ENCODE results near the gene DLG4.

DNA sequence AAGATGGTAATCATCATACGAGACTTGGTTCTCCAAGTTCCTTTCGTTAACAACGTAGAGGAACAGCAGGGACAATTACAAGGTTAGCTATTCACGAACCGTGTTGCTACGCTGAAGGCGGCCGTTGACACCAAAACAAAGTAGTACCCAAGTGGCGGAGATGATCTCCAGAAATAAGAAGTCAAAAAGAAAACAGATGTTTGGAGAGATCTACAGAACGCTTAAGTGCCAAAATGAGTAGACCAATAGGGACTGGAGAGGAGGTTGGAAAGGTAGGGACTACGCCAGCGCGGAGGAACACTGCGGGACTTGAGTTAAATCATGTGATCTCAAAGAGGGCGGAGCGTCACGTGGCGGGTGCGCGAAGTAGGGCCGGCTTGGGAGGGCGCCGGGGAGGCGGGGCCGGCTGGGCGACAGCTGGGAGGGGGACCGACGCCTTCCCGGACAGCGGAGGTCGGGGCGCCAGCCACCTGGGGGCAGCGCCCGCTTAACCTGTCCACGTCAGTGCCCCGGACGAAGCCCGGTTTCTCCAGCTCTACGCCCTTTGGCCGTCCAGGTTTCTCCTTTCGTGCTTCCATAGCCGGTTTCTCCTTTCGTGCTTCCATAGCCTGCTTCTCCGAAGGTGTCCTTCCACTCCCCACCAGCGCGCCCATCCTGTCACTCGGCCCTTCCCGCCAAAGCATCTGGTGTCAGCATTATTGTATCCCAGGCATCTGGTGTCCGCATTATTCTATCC lies 23.2 kb upstream of the DLG4 start:
- TF ChIP-seq, protein P1, sequence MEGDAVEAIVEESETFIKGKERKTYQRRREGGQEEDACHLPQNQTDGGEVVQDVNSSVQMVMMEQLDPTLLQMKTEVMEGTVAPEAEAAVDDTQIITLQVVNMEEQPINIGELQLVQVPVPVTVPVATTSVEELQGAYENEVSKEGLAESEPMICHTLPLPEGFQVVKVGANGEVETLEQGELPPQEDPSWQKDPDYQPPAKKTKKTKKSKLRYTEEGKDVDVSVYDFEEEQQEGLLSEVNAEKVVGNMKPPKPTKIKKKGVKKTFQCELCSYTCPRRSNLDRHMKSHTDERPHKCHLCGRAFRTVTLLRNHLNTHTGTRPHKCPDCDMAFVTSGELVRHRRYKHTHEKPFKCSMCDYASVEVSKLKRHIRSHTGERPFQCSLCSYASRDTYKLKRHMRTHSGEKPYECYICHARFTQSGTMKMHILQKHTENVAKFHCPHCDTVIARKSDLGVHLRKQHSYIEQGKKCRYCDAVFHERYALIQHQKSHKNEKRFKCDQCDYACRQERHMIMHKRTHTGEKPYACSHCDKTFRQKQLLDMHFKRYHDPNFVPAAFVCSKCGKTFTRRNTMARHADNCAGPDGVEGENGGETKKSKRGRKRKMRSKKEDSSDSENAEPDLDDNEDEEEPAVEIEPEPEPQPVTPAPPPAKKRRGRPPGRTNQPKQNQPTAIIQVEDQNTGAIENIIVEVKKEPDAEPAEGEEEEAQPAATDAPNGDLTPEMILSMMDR (IDR thresholded peaks at IDR 0.05), result peak in 3 of 6 experiments; percentile 5 to 25 (median 5)
- TF ChIP-seq POLR2A (IDR thresholded peaks at IDR 0.05), result peak; percentile 47 to 59

Measured in Peyer's patch (tissue), 4 donors.